ENCODE data around the gene GRAP2.
A peak's percentile ranks its signal among the peaks of the same experiment; 100 is the strongest.

Gene GRAP2

DNA sequence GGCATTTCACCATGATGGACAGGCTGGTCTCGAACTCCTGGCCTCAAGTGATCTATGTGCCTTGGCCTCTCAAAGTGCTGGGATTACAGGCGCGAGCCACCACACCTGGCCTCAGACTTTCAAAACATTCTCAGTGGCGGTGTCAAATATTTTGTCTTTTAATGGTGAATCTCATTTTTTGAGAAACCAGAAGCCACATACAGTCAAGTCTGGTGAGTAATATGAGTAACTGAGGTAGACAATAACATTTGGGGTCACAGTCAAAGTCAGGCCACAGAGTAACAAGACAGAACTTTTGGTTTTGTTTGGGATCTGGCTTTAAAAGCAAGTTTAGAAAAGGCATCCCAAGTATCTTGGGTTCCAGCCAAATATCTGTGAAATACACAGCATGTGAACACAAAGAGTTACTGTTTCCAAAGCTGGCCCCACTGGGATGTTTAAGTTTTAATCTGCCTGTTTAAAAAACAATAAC lies 53.7 kb downstream of the GRAP2 start:
- H3K4me3 ChIP-seq (ENCODE audit: low read length), result no peak overlapping the region
- peak; percentile 94 for DNase-seq (ENCODE audit: low read depth)
- TF ChIP-seq, protein P1, sequence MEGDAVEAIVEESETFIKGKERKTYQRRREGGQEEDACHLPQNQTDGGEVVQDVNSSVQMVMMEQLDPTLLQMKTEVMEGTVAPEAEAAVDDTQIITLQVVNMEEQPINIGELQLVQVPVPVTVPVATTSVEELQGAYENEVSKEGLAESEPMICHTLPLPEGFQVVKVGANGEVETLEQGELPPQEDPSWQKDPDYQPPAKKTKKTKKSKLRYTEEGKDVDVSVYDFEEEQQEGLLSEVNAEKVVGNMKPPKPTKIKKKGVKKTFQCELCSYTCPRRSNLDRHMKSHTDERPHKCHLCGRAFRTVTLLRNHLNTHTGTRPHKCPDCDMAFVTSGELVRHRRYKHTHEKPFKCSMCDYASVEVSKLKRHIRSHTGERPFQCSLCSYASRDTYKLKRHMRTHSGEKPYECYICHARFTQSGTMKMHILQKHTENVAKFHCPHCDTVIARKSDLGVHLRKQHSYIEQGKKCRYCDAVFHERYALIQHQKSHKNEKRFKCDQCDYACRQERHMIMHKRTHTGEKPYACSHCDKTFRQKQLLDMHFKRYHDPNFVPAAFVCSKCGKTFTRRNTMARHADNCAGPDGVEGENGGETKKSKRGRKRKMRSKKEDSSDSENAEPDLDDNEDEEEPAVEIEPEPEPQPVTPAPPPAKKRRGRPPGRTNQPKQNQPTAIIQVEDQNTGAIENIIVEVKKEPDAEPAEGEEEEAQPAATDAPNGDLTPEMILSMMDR (conservative IDR thresholded peaks at IDR 0.05; ENCODE audit: low read length), result no peak

DNA sequence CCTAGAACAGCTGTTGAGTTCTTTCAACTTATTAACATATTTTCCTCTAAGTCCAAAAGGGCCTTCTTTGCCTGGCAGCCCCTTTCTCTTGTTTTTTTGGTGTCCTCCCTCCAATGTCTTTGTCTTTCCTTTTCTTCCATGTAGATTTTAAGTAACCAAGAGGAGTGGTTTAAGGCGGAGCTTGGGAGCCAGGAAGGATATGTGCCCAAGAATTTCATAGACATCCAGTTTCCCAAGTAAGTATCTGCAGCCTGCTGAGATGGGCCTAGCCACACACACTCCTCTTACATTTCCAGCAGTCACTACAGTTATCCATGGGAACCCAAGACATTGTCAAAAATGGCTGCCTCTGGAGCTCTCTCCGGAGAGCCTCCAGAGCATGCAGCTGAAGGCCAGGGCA lies 54.8 kb downstream of the GRAP2 start:
- no peak overlapping the region for H3K4me3 ChIP-seq (ENCODE audit: low read length)
- DNase-seq (ENCODE audit: low read depth), result peak; percentile 6
- TF ChIP-seq, protein P1 (conservative IDR thresholded peaks at IDR 0.05; ENCODE audit: low read length), result no peak

DNA sequence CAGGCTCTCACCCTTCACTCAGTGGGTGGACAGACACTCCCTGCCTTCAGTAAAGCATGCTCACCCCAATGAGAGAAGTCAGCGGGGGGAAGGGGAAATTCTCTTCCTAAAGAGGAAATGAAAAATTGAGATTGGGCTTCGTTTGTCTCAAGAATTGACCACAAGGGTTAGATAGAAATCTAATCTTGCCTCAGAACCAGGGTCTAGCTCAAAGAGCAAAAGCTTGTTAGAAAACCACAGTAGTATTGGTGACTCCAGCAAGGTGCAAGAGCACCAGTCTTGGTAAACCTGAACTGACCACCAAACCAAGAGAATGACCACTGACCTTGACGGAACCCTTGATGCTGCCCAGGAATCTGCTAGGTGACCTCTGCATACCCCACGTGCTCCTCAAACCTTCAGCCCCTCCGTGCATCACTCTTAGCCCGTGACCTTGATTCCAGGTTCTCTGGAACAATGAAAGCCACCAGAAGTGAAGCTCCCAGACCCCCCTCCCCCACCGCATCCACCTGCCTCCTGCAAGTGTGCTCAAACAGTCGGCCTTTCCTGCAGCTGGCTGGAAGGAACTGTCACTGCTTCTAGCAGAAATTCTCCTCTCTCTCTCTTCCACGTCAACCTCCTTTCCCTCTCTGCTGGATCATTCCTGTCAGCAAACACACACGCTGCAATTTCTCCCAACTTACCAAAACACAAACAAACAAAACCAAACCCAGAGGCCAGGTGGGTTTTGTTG lies 56.2 kb downstream of the GRAP2 start:
- TF ChIP-seq, protein P1 (conservative IDR thresholded peaks at IDR 0.05; ENCODE audit: low read length), result no peak
- DNase-seq (ENCODE audit: low read depth), result no peak
- H3K4me3 ChIP-seq (ENCODE audit: low read length), result no peak overlapping the region

DNA sequence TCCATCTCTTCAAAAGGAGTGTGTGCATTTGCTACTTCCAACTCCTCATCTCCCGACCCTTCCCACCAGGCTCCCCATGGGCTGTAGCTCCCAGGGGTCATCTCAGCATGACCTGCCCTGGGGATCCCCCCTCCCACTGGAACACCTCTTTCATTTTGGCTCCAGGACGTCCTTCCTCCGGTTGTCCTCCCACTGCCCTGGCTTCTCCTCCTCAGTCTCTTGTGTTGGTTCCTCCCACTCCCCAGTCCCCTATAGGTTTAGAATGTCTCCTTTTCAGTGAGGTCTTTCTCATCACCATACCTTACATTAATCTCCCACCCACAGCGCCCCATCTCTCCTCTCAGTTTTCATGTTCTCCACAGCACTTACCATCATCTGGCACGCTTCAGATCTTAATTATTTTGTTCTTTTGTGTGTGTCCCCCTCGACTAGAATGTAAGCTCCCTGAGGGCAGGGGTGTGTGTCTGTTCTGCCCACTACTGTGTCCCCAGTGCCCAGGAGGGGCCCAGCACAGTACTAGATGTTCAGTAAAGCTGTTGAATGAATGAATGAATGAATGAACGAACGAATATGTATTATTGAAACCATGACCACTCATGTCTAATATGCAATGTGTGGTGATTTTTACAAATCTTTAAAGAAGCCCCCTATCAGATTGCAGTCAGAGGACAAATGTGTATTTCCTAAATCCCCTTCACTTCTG lies 57.3 kb downstream of the GRAP2 start:
- DNase-seq (ENCODE audit: low read depth), result no peak
- TF ChIP-seq, protein P1 (conservative IDR thresholded peaks at IDR 0.05; ENCODE audit: low read length), result no peak
- H3K4me3 ChIP-seq (ENCODE audit: low read length), result no peak overlapping the region

DNA sequence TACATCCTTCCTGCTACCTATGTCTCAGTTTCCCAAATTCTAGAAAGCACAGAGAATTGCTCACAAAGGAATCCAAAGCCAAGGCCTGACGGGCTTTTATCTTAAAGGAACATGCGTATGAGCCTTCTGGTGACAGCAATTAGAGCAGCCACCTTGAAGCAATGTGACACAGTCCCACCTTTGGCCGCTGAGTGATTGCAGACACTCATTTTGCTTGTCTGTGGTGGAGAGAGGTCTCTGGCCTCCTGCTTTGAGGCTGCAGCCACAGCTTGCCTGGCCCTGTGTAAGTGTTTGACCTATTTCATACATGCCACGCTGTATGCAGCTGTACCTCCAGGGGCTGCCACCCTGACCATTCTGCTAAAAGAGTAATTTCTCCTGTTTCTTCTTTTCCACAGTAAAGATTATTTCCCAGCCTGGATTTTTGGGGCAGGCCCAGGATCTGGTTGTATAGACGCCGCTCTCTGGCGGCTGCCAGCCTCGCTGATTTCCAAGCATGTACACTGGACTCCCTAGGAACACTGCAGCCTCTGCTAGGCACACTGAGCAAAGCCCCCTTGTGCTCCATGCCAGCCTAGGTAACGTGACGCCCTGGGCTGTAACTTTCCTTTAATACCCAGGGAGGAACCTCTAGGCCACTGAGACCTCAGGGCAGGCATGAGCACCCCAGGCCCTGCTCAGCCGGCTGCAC lies 58.2 kb downstream of the GRAP2 start:
- TF ChIP-seq, protein P1 (conservative IDR thresholded peaks at IDR 0.05; ENCODE audit: low read length), result no peak
- no peak for DNase-seq (ENCODE audit: low read depth)
- no peak overlapping the region for H3K4me3 ChIP-seq (ENCODE audit: low read length)

DNA sequence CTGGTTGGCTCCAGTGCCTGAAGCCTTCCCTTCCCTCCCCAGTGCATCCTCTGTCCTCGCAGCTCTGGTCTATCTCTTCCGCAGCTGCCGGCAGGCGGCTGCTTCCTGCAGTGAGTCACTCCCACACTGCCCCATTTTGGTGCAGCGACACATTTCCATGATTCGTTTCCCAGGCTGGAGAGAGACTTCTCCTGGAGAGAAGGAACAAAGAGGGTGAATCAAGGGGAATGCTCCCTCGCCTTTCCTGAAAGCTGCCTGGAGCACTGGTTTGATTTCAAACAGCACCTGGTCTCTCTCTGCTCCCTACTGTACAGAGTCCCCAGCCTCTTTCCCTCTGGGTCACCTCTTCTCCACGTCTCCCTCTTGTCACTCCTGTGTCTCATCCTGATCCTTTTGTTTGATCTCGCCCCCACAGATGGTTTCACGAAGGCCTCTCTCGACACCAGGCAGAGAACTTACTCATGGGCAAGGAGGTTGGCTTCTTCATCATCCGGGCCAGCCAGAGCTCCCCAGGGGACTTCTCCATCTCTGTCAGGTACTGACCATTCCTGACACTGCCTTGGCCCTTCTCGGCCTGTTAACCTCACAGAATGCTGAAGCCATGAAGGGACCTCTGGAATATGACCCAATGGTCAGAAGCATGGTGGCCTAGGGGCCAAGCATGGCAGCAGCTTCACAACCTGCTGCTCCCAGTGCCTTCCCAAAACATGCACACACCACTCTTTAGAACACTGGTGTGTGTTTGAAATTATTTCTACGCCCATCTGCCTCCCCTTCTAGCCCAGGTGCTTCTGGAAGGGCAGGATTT lies 59.0 kb downstream of the GRAP2 start, which contains the start of gene TMA7B:
TMA7B (plus strand) TSS at position 758 of the 808 bp plus-strand sequence. CDS start 3,978 bp downstream, outside the sequence.
- peak; percentile 55 for DNase-seq (ENCODE audit: low read depth)
- H3K4me3 ChIP-seq (ENCODE audit: low read length), result no peak within 1 kb of the TSS
- TF ChIP-seq, protein P1 (conservative IDR thresholded peaks at IDR 0.05; ENCODE audit: low read length), result peak; percentile 44
